ENCODE results near the gene CGN. TPM values are rescaled to one million over a fixed set of nuclear protein-coding genes. Genes with fewer than 3 reads are reported as not detected.

Gene CGN
- total RNA-seq, 2 experiments from 2014 or later: 0.08 to 0.28 TPM

DNA sequence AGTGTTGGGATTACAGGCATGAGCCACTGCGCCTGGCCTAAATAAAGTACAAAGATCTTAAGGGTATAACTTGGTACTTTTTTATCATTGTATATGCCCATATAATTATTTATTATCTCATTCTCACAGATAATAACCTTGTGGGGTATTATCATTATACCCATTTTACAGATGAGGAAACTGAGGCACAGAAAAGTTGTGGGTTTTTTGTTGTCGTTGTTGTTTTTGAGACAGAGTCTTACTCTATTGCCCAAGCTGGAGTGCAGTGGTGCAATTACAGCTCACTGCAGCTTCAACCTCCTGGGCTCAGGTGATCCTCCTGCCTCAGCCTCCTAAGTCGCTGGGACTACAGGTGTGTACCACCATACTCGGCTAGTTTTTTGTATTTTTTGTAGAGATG, 4.1 kb downstream of the CGN start:
- no peak overlapping the region for H3K27ac Mint-ChIP-seq
- TF ChIP-seq, protein P1, sequence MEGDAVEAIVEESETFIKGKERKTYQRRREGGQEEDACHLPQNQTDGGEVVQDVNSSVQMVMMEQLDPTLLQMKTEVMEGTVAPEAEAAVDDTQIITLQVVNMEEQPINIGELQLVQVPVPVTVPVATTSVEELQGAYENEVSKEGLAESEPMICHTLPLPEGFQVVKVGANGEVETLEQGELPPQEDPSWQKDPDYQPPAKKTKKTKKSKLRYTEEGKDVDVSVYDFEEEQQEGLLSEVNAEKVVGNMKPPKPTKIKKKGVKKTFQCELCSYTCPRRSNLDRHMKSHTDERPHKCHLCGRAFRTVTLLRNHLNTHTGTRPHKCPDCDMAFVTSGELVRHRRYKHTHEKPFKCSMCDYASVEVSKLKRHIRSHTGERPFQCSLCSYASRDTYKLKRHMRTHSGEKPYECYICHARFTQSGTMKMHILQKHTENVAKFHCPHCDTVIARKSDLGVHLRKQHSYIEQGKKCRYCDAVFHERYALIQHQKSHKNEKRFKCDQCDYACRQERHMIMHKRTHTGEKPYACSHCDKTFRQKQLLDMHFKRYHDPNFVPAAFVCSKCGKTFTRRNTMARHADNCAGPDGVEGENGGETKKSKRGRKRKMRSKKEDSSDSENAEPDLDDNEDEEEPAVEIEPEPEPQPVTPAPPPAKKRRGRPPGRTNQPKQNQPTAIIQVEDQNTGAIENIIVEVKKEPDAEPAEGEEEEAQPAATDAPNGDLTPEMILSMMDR (IDR thresholded peaks at IDR 0.05): no peak
- DNase-seq (no peak), ATAC-seq (ENCODE audit: poor library complexity) (no peak)
- no peaks in the 10 kb centered on the region for H3K27me3 Mint-ChIP-seq
- H3K9me3 Mint-ChIP-seq: no peaks in the 10 kb centered on the region
- intact Hi-C loops (cut with DNase I, micrococcal nuclease): no loop called here
- Histone ChIP-seq H3K27ac (ENCODE audit: low read depth in 1 of 2, low read length in 2 of 2) (no peak overlapping the region), H3K9me3 (ENCODE audit: control insufficient read depth in 1 of 2, insufficient read depth in 1 of 2, low read length in 2 of 2) (no peaks in the 10 kb centered on the region), H3K27me3 (ENCODE audit: control insufficient read depth in 1 of 2, insufficient read depth in 2 of 2, low read length in 2 of 2) (no peaks in the 10 kb centered on the region), H3K4me3 (ENCODE audit: low read length) (no peak overlapping the region), H3K4me1 (ENCODE audit: insufficient read depth, low read length) (peaks cover 30% of the 10 kb centered on the region), H3K36me3 (ENCODE audit: insufficient read depth, low read length) (no peaks in the 10 kb centered on the region)
- H3K4me1 Mint-ChIP-seq (ENCODE audit: low read depth): peaks cover 29% of the 10 kb centered on the region
- H3K36me3 Mint-ChIP-seq (ENCODE audit: low read depth): no peaks in the 10 kb centered on the region
- CTCF ChIA-PET: no interaction called here
- POLR2A ChIA-PET: interaction anchor here (1.1 kb wide), 1 partner anchor 56 kb away, joined by 4 read pairs; the partner anchor contains the start of gene POGZ
- H3K4me3 Mint-ChIP-seq: no peak overlapping the region

DNA sequence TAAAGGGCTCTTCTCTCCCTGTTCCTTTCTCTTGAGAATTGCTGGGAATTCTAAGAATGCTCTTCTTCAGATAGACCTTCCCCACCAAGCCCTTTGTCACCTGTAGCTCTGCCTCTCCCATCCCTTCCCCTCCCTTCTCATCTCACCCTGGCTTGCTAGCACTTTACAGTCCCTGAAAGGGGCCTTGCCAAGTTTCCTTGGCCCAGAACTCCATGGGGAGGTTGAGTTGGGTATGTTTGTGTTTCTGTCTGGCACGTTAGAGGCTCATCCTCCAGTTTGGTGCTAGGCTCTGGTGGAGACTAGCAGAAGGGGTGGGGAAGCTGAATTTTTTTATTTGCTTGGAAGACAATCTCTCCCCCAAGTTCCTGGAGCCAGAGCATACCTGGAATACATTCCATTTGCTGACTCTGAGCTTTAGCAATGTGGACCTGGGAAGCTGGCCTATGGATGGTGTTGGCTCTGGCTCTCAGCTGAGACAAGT, 4.9 kb downstream of the CGN start:
- H3K4me1 Mint-ChIP-seq (ENCODE audit: low read depth): peaks cover 21% of the 10 kb centered on the region
- Histone ChIP-seq H3K4me1 (ENCODE audit: insufficient read depth, low read length) (peaks cover 27% of the 10 kb centered on the region), H3K27ac (ENCODE audit: low read depth in 1 of 2, low read length in 2 of 2) (no peak overlapping the region), H3K9me3 (ENCODE audit: control insufficient read depth in 1 of 2, insufficient read depth in 1 of 2, low read length in 2 of 2) (no peaks in the 10 kb centered on the region), H3K4me3 (ENCODE audit: low read length) (no peak overlapping the region), H3K36me3 (ENCODE audit: insufficient read depth, low read length) (no peaks in the 10 kb centered on the region), H3K27me3 (ENCODE audit: control insufficient read depth in 1 of 2, insufficient read depth in 2 of 2, low read length in 2 of 2) (no peaks in the 10 kb centered on the region)
- ChIA-PET CTCF (no interaction called here), POLR2A (no interaction called here)
- no peak for ATAC-seq (ENCODE audit: poor library complexity)
- no peaks in the 10 kb centered on the region for H3K9me3 Mint-ChIP-seq
- H3K36me3 Mint-ChIP-seq (ENCODE audit: low read depth): no peaks in the 10 kb centered on the region
- H3K4me3 Mint-ChIP-seq: no peak overlapping the region
- no peak for DNase-seq
- H3K27me3 Mint-ChIP-seq: no peaks in the 10 kb centered on the region
- TF ChIP-seq, protein P1 (IDR thresholded peaks at IDR 0.05): no peak
- intact Hi-C loops (cut with DNase I, micrococcal nuclease): no loop called here
- no peak overlapping the region for H3K27ac Mint-ChIP-seq

DNA sequence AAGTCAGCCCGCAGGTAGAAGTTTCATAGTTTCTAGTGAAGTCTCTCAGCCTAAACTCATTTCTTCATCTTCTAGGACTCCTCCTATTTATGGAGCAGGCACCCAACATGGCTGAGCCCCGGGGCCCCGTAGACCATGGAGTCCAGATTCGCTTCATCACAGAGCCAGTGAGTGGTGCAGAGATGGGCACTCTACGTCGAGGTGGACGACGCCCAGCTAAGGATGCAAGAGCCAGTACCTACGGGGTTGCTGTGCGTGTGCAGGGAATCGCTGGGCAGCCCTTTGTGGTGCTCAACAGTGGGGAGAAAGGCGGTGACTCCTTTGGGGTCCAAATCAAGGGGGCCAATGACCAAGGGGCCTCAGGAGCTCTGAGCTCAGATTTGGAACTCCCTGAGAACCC, 7.2 kb downstream of the CGN start:
- no peak overlapping the region for H3K27ac ChIP-seq (ENCODE audit: low read depth in 1 of 2, low read length in 2 of 2)
- H3K9me3 Mint-ChIP-seq: no peaks in the 10 kb centered on the region
- no peaks in the 10 kb centered on the region for H3K27me3 Mint-ChIP-seq
- TF ChIP-seq, protein P1 (IDR thresholded peaks at IDR 0.05): no peak
- ChIA-PET CTCF (no interaction called here), POLR2A (no interaction called here)
- H3K36me3 Mint-ChIP-seq (ENCODE audit: low read depth): no peaks in the 10 kb centered on the region
- H3K4me1 Mint-ChIP-seq (ENCODE audit: low read depth): peaks cover 8% of the 10 kb centered on the region
- no peak overlapping the region for H3K27ac Mint-ChIP-seq
- no peaks in the 10 kb centered on the region for H3K36me3 ChIP-seq (ENCODE audit: insufficient read depth, low read length)
- no peaks in the 10 kb centered on the region for H3K27me3 ChIP-seq (ENCODE audit: control insufficient read depth in 1 of 2, insufficient read depth in 2 of 2, low read length in 2 of 2)
- no peak overlapping the region for H3K4me3 ChIP-seq (ENCODE audit: low read length)
- ATAC-seq (ENCODE audit: poor library complexity): no peak
- no peak for DNase-seq
- peaks cover 5% of the 10 kb centered on the region for H3K4me1 ChIP-seq (ENCODE audit: insufficient read depth, low read length)
- no peak overlapping the region for H3K4me3 Mint-ChIP-seq
- intact Hi-C loops (cut with DNase I, micrococcal nuclease): no loop called here
- H3K9me3 ChIP-seq (ENCODE audit: control insufficient read depth in 1 of 2, insufficient read depth in 1 of 2, low read length in 2 of 2): no peaks in the 10 kb centered on the region
